Globus pallidus (tissue), 1 donor: ENCODE results near the gene APOB.

ENCODE experiments used
- DNase-seq: peaks from one replicate; pipeline ENCODE4 v3.0.0-alpha.2; 2015; ENCODE audit warnings: low spot score

Gene APOB

GRCh38 chr2:21019000-21019677 lies 24.7 kb downstream of the APOB start:
- no peak for DNase-seq

GRCh38 chr2:21018290-21018689 lies 25.6 kb downstream of the APOB start:
- DNase-seq, result no peak

- DNase-seq, result no peak
Measured at GRCh38 chr2:21017748-21018276, 26.1 kb downstream of the APOB start.

GRCh38 chr2:21015281-21015645 lies 28.6 kb downstream of the APOB start:
- no peak for DNase-seq

- no peak for DNase-seq
Measured at GRCh38 chr2:21014364-21015280, 29.3 kb downstream of the APOB start.

GRCh38 chr2:21013043-21013816 lies 30.6 kb downstream of the APOB start:
- DNase-seq, result no peak

- DNase-seq, result no peak
Measured at GRCh38 chr2:21012557-21012937, 31.3 kb downstream of the APOB start.

GRCh38 chr2:21011876-21012556 lies 31.9 kb downstream of the APOB start:
- DNase-seq, result no peak

- no peak for DNase-seq
Measured at GRCh38 chr2:21011453-21011852, 32.4 kb downstream of the APOB start.

GRCh38 chr2:21010813-21011439 lies 32.9 kb downstream of the APOB start:
- DNase-seq, result no peak

GRCh38 chr2:21009662-21010225 lies 34.1 kb downstream of the APOB start:
- no peak for DNase-seq

GRCh38 chr2:21008790-21009661 lies 34.8 kb downstream of the APOB start:
- DNase-seq, result no peak

- DNase-seq, result no peak
Measured at GRCh38 chr2:21008014-21008789, 35.7 kb downstream of the APOB start.

GRCh38 chr2:21007129-21008013 lies 36.5 kb downstream of the APOB start:
- DNase-seq, result no peak

GRCh38 chr2:21006423-21007128 lies 37.3 kb downstream of the APOB start:
- no peak for DNase-seq

- no peak for DNase-seq
Measured at GRCh38 chr2:21005700-21006422, 38.0 kb downstream of the APOB start.
